Activated T-helper 2 cell treated with anti-CD3 and anti-CD28 coated beads, Interferon-gamma antibody, Interleukin-2, Interleukin-4, amounts not matched to agents 10 μg/mL and 5 μg/mL and 100 μg/mL, durations not matched to agents 14 hours and 24 hours and 36 hours (primary cell): ENCODE results near the gene RBM10. TPM values are rescaled to one million over a fixed set of nuclear protein-coding genes. Genes with fewer than 3 reads are reported as not detected.
"Not testable (repeated sequence)": the region's sequence is repeated elsewhere in the genome, so short reads cannot be mapped to it uniquely, and the experiment has no call there.

ENCODE experiments used
- DNase-seq: peaks from one replicate; pipeline ENCODE4 v3.0.0; 2021; ENCODE audit warnings: low spot score
- H3K27ac Mint-ChIP-seq: one replicate; pipeline ENCODE4 v1.8.0; 2021; ENCODE audit warnings: mixed read lengths
- H3K27me3 Mint-ChIP-seq: one replicate; pipeline ENCODE4 v1.8.0; 2021; ENCODE audit warnings: low read depth, mixed read lengths
- H3K36me3 Mint-ChIP-seq: one replicate; pipeline ENCODE4 v1.8.0; 2021; ENCODE audit warnings: low read depth, mixed read lengths
- H3K4me1 Mint-ChIP-seq: one replicate; pipeline ENCODE4 v1.8.0; 2021; ENCODE audit warnings: low read depth, mixed read lengths
- H3K4me3 Mint-ChIP-seq: one replicate; pipeline ENCODE4 v1.8.0; 2021; ENCODE audit warnings: low read depth, mild to moderate bottlenecking, moderate library complexity, mixed read lengths
- H3K9me3 Mint-ChIP-seq: one replicate; pipeline ENCODE4 v1.8.0; 2021; ENCODE audit warnings: mixed read lengths
- intact Hi-C: fragments of 100-400 bp; cut with micrococcal nuclease; formaldehyde crosslinking; loops from one replicate; pipeline ENCODE4 v1.15.1; 2023
- total RNA-seq: library from RNA; stranded (reverse); gene quantifications from 2 replicates; pipeline ENCODE4 v1.2.3, GENCODE V29; 2022

Gene RBM10
- total RNA-seq, 1 donor from 2014 or later = 69.2 TPM

DNA sequence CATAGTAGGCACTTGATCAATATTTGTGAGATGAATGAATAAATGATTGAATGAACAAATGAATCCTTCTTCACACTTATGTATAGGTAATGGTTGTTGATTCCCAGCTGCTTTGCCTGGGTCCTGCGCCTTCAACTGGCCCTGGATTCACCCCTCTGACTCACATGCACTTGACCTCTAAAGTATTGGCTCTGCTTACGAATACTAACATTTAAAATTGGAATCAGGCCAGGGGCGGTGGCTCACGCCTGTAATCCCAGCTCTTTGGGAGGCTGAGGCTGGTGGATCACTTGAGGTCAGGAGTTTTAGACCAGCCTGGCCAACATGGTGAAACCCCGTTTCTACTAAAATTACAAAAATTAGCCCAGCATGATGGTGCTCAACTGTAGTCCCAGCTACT lies 9.4 kb upstream of the RBM10 start:
- H3K27me3 Mint-ChIP-seq, H3K9me3 Mint-ChIP-seq, H3K27ac Mint-ChIP-seq, H3K4me1 Mint-ChIP-seq, DNase-seq, H3K36me3 Mint-ChIP-seq, H3K4me3 Mint-ChIP-seq, intact Hi-C loops: not testable (repeated sequence)

DNA sequence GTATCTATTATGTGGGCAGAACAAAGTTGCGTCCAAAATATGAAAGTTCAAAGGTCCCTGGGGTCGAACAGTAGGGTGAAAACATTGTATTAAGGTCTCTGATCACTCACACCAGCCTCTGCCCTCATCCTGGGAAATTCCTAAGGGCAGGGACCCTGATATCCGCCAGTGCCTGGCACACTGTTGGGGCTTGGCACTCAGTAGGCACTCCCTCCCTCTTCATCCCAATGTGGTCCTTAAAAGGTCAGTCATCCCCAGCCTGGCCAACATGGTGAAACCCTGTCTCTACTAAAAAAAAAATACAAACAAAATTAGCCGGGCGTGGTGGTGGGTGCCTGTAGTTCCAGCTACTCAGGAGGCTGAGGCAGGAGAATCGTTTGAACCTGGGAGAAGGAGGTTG lies 6.8 kb upstream of the RBM10 start:
- Mint-ChIP-seq H3K4me1 (peaks cover 5% of the 10 kb centered on the region), H3K27me3 (no peaks in the 10 kb centered on the region), H3K9me3 (no peaks in the 10 kb centered on the region), H3K36me3 (peaks cover 29% of the 10 kb centered on the region), H3K4me3 (no peak overlapping the region), H3K27ac (no peak overlapping the region)
- intact Hi-C loops = no loop called here
- DNase-seq = no peak

DNA sequence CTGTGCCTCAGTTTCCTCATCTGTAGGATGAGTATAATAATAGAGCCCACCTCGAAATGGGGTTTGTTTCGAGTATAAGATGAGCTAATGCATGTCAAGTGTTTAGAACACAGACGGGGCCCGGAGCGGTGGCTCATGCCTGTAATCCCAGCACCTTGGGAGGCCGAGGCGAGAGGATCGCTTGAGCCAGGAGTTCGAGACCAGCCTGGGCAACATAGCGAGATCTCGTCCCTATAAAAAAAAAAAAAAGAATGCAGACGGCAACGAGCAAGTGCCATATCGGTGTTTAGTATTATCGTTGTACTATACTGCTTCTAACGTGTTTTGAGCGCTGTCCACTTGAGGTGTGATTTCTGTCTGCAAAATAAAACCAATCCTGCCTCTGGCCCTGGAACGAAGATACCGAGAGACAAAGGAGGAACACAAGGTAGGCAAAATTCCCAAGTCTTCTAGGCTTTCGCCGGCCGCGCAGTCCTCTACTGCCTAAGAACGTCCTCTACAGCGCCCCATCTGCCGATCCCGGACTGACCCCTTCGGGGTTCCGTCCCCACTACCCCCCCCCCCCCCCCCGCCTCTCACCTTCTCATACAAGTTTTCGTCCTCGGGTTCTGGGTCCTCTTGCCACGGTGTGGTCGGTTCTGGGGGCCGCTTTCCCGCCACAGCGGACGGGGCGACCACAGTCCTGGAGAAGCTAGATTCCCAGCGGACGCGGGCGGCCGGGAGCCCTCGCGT lies 961 bp upstream of the RBM10 start:
- peaks cover 63% of the 10 kb centered on the region for H3K36me3 Mint-ChIP-seq

DNA sequence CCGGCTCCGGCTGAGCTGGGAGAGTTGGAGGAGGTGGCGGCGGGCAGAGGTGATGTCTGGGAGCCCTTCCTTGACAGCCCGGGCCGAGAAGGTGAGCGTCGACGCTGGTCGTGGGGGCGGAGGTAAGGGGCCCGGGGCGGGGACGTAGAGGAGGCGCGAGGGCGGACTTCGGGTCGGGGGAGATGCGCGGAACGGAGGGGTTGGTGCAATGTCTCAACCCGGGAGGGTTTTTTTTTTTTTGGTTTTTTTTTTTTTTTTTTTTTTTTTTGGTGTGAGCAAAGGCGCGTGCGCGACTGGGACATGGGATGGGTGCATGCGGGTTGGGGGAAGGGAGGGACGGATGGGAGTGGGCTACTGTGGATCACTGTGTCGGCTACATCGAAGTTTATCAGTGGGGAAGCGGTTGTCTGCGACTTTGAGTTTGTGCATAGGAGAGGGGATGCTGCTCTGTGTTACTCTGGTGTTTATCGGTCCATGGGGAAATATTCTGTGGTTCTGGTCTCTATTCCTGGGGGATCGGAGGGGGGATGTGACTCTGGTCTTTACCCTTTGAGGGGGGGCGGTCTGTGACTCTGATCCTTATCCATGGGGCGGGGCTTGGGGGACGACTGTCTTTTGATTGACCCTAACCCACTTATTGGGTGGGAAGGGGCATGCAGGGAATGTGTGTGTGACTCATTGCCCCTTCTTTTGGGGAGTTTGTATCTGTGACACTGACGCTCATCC lies 537 bp downstream of the RBM10 start:
- Mint-ChIP-seq H3K4me3 (peak overlapping the region; percentile 99), H3K36me3 (peaks cover 67% of the 10 kb centered on the region), H3K4me1 (peaks cover 19% of the 10 kb centered on the region), H3K27me3 (no peaks in the 10 kb centered on the region), H3K9me3 (no peaks in the 10 kb centered on the region), H3K27ac (peak overlapping the region; percentile 100)
- intact Hi-C loops = loop anchor here (1.0 to 2.0 kb wide), 2 partner anchors 45 to 337 kb away; no protein-coding TSS in a partner anchor
- DNase-seq = no peak

More for the DNA sequence above, 961 bp upstream of the RBM10 start:
- no peak for DNase-seq
- Mint-ChIP-seq H3K4me3 (peak overlapping the region; percentile 99), H3K27ac (peak overlapping the region; percentile 100), H3K9me3 (no peaks in the 10 kb centered on the region), H3K4me1 (peaks cover 19% of the 10 kb centered on the region), H3K27me3 (no peaks in the 10 kb centered on the region)
- intact Hi-C loops = loop anchor here (1.0 to 2.0 kb wide), 2 partner anchors 15 to 47 kb away; no protein-coding TSS in a partner anchor

DNA sequence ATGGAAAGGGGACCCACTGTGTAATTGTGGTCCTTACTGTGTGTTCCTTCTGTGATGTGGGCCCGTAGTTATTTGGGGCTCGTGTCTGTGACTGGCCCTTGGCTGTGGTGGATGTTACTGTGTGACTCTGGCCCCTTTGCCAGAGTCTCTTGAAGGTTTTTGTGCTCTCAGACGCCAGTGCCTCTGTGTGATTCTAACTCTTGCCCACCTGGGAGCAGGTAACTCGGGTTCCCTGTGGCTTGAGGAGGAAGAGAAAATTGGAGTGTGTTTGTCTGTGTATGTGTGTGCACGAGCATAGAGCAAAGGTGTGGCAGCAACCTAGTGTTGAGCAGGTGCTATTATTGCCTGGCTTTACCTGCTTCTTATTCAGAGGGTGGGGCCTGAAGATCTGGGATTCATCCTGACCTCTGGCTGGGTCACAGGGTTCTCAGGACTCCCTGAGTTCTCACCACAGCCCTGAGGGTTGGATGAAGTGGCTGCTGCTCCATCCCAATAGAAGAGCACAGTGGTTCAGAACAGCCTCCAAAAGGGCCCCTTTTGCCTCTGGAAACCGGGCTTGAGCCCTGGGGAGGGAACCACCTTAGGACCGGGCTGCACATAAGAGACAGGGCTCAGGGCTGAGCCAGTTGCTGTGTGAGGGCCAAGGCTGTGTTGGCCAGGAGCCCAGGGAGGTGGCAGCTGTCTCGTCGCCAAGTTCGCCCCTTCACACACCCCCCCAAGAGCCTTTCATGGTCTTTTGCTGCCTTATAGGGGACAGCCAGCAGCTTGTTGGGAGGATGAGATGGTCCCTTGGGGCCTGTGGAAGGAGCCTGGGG lies 1.3 kb downstream of the RBM10 start:
- peaks cover 19% of the 10 kb centered on the region for H3K4me1 Mint-ChIP-seq
- H3K36me3 Mint-ChIP-seq = peaks cover 63% of the 10 kb centered on the region
- H3K9me3 Mint-ChIP-seq = no peaks in the 10 kb centered on the region
- peak overlapping the region; percentile 100 for H3K27ac Mint-ChIP-seq
- intact Hi-C loops = no loop called here
- H3K27me3 Mint-ChIP-seq = no peaks in the 10 kb centered on the region
- no peak for DNase-seq
- peak overlapping the region; percentile 99 for H3K4me3 Mint-ChIP-seq

DNA sequence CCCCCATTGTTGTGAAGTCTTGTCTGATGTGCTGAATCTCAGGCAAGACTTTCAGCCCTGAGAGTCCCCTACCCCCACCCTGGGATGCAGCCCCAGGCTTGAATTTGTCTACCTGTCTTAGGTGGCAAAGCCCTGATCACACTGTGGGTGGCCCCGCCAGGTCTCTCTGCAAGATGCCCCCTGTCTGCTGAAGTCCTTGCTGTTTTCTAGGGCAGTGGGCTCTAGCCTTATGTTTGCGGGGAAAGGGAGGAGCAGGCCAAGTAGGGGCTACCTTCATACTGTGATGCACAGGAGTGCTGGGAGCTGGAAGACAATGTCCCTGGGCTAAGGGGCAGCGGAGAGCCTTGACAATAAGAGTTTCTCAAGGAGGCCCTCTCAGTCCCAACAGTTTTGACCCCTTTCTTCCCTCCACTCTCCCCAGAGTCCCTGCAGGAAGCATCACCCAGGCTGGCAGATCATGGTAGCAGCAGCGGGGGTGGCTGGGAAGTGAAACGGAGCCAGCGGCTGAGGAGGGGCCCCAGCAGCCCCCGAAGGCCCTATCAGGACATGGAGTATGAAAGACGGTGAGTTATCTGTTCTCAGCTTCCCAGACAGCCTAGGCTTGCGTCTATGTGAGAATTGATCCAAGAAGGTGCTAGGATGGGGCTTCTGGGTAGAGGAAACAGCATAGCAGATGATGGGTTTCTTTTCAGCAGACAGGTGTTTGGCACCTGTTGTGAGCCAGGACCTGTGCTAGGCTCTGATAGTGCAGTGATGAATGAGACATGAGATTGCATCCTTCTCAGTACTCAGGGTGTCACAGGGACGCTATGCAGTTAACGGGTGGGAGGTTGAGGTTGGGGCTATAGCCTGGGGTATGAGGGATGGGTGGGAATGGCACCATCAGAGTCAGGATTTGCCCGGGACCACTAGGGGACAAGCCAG lies 2.2 kb downstream of the RBM10 start:
- Mint-ChIP-seq H3K36me3 (peaks cover 62% of the 10 kb centered on the region), H3K4me1 (peaks cover 19% of the 10 kb centered on the region), H3K4me3 (peak overlapping the region; percentile 33), H3K27ac (no peak overlapping the region), H3K9me3 (no peaks in the 10 kb centered on the region), H3K27me3 (no peaks in the 10 kb centered on the region)
- intact Hi-C loops = no loop called here
- DNase-seq = no peak

DNA sequence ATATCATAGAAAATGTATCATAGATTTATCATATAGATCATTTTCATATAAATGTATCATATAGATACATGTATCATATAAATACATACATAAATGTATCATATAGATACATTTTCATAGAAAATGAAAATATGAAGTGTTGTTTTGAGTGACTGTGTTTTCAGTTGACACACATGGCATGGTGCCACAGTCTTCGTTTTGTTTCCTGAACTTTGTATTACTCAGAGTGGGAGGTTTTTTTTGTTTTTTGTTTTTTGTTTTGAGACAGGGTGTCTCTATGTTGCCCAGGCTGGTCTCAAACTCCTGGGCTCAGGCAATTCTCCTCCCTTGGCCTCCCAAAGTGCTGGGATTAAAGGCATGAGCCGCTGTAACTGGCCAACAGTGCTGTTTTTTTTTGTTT lies 3.9 kb downstream of the RBM10 start:
- peaks cover 57% of the 10 kb centered on the region for H3K36me3 Mint-ChIP-seq
- H3K27me3 Mint-ChIP-seq = no peaks in the 10 kb centered on the region
- peak overlapping the region; percentile 42 for H3K27ac Mint-ChIP-seq
- intact Hi-C loops = no loop called here
- H3K4me1 Mint-ChIP-seq = peaks cover 11% of the 10 kb centered on the region
- no peak overlapping the region for H3K4me3 Mint-ChIP-seq
- H3K9me3 Mint-ChIP-seq = no peaks in the 10 kb centered on the region
- DNase-seq = no peak

DNA sequence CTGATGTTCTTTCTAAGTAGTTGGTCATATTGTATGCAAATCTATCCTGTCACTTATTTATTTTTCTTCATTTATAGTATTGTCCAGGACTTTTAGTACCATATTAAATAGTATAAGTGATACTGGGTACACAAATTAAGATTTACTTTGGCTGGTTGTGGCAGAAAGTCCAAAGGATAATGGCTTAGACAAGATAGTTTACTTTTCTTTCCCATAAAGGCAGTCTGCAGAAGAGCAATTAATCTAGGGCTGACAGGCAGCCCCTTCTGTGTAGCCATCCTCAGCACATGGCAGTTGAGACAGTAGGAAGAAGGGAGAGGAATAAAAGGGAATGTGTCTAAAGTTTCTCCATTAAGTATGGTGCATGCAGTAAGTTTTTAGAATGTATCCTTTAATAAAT lies 6.4 kb downstream of the RBM10 start:
- Mint-ChIP-seq H3K27me3 (no peaks in the 10 kb centered on the region), H3K4me1 (peaks cover 9% of the 10 kb centered on the region), H3K9me3 (no peaks in the 10 kb centered on the region), H3K36me3 (peaks cover 50% of the 10 kb centered on the region), H3K4me3 (no peak overlapping the region), H3K27ac (no peak overlapping the region)
- no peak for DNase-seq
- intact Hi-C loops = no loop called here

DNA sequence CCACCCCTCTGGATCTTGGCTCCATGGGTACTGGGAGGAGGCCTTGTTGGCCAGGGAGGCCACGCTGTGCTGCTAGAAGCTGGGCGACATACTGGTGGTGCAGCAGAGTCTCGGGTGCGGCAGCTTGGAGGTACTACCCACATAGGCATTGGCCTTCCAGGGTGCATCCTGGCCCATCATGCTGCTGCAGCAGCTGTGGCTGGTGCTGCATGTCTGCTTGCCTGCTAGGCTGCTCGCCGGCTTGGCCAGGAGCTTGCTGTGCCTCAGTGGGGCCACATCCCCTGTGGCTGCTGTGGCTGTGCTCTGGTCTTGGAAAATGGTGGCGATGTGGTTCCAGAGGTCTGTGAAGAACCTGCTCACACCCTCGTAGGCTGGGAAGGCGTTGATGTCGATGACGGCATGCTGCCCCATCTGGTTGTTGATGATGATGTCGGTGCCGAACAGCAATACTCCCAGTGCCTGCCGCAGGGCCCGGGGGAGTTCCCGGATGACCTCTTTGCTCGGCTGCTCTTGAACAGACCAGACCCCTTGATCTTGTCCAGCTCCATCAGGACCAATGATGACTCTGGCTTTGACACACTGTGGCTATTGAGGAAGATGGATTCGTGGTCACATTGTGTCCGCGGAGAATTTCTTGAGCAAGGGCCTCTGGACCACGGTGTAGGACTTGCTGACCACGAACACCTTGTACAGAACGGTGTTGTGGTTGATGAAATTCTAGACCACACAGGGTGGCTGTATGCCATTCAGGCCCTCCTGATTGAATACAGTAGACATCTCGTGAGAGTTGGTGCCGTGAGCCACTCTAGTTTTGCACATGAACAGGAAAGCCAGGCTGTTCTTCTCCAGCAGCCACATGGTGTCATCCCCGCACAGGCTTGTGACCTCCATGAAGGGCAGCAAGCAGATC lies 11.8 kb downstream of the RBM10 start:
- H3K27me3 Mint-ChIP-seq = no peaks in the 10 kb centered on the region
- no peak overlapping the region for H3K27ac Mint-ChIP-seq
- H3K4me1 Mint-ChIP-seq = no peaks in the 10 kb centered on the region
- H3K36me3 Mint-ChIP-seq = peaks cover 45% of the 10 kb centered on the region
- DNase-seq = no peak
- no peak overlapping the region for H3K4me3 Mint-ChIP-seq
- no peaks in the 10 kb centered on the region for H3K9me3 Mint-ChIP-seq
- intact Hi-C loops = no loop called here

DNA sequence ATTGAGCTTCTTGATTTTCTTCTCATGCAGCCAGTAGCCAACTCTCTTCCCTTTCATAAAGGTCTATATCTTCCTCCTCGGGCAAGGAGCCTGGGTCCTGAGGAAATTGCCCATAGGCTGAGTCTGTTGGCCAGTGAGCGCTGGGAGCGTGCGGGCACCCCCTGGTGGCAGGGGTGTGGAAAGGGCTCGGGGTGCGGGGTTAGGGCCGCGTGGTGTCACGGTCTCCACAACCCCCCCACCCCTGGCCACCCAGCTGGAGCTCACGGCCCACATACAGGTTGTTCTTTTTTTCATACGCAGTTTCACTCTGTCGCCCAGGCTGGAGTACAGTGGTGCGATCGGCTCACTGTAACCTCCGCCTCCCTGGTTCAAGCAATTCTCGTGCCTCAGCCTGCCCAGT lies 13.1 kb downstream of the RBM10 start:
- intact Hi-C loops = no loop called here
- Mint-ChIP-seq H3K27ac (no peak overlapping the region), H3K9me3 (no peaks in the 10 kb centered on the region), H3K36me3 (peaks cover 45% of the 10 kb centered on the region), H3K4me3 (no peak overlapping the region), H3K4me1 (no peaks in the 10 kb centered on the region), H3K27me3 (no peaks in the 10 kb centered on the region)
- no peak for DNase-seq

DNA sequence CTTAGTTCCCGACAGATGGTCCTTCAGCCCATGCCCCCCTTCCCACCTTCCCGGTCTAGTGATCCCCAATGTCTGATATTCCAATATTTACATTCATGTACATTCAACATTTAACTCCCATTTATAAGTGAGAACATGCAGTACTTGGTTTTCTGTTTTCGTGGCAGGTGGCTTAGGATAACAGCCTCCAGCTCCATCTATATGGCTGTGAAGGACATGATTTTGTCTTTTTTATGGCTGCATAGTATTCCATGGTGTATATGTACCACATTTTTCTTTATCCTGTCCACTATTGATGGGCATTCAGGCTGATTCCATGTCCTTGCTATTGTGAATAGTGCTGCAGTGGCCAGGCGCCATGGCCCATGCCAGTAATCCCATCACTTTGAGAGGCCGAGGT lies 13.8 kb downstream of the RBM10 start:
- H3K36me3 Mint-ChIP-seq = peaks cover 43% of the 10 kb centered on the region
- no peaks in the 10 kb centered on the region for H3K9me3 Mint-ChIP-seq
- no peak overlapping the region for H3K27ac Mint-ChIP-seq
- H3K27me3 Mint-ChIP-seq = no peaks in the 10 kb centered on the region
- no peaks in the 10 kb centered on the region for H3K4me1 Mint-ChIP-seq
- DNase-seq = no peak
- no peak overlapping the region for H3K4me3 Mint-ChIP-seq
- intact Hi-C loops = no loop called here
